ENCODE measurements around the gene YIPF1. TPM values are rescaled to one million over a fixed set of nuclear protein-coding genes. Genes with fewer than 3 reads are reported as not detected.
A peak's percentile ranks its signal among the peaks of the same experiment; 100 is the strongest.

The YIPF1 gene
- total RNA-seq (1 to 10 TPM; 4.3 to 5.5 TPM), total RNA-seq (7.6 to 27.9 (median 18.8) reads per million in 172 experiments)
- 19.6 TPM for polyA plus RNA-seq (2013, experiment 1 of 2)
- 19.7 TPM for polyA plus RNA-seq (2013, experiment 2 of 2)

DNA sequence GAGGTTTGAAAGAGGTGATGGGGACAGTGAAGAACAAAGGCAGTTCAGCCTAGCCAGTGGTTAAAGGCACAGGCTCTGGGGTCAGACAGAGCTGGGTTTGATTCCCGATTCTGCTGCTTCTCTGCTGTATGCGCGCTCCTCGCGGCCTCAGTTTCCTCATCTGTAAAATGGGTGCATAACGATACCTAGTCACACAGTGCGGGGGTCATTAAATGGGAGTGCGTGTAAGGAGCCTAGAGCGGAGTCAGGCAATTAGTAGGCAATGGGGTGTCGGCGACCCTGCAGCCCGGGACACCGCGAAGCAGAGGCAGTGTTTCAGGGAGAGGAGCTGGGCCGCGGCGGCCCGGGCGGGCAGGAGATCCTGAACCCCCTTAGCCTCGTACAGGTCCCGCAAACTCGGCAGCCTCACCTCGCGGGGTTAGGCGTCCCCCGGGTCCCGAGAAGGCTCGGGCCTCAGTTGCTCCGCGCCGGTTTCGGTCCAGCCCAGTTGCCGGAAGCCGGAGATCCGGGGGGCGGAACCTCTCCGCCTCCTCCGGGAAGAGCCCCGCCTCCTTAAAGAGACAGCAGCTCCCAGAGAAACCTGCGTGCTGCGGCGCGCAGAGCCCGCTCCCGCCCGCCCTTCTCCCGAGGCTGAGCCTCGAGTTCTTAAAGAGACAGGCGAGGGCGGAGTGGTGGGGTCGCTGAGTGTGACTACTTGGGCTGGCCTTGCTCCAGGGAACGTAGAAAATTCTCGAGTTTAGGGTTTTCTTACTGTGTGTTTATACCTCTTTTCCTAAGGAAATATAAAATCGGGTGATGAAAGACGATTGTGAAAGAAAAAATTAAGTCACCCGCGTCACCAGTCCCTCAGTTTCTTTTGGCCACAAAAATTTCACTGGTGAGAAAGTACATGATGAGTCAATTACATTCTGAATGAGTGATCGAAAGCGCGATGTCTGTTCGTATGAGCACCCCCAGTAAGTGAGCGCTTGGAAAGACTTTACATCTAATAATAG is at the start of gene YIPF1:
Gene YIPF1, minus strand, starts transcription at position 494 of the 995 bp plus-strand sequence. CDS start 860 bp downstream, outside the sequence.
- Mint-ChIP-seq H3K9me3 (no peaks in the 10 kb centered on the region), H3K27ac (peak within 1 kb of the TSS; percentile 93), H3K4me1 (ENCODE audit: low read depth) (peaks cover 44% of the 10 kb centered on the region), H3K4me3 (peak within 1 kb of the TSS; percentile 94), H3K36me3 (ENCODE audit: low read depth) (peaks cover 41% of the 10 kb centered on the region), H3K27me3 (no peaks in the 10 kb centered on the region)
- H3K9me3 ChIP-seq (ENCODE audit: control insufficient read depth in 1 of 2, insufficient read depth in 1 of 2, low read length in 2 of 2): no peaks in the 10 kb centered on the region
- intact Hi-C loops (cut with DNase I, micrococcal nuclease): loop anchor here (1.0 to 5.0 kb wide), 8 partner anchors 51 to 1328 kb away; partner anchors contain the start of genes LRRC42 (in 2 of the 2), NDC1 (in 1 of the 2), PARS2 (in 1 of the 2) and SSBP3 (in 1 of the 2)
- peak within 1 kb of the TSS; percentile 98 for H3K4me3 ChIP-seq (ENCODE audit: low read length)
- ChIA-PET CTCF (interaction anchor here (0.5 to 1.8 kb wide), 3 partner anchors 11 to 143 kb away, joined by 3 to 8 read pairs (median 5); no protein-coding TSS in a partner anchor), POLR2A (interaction anchor here (0.8 to 2.8 kb wide), 5 partner anchors 29 to 518 kb away, joined by 3 to 31 read pairs (median 5); partner anchors contain the start of genes IFT25, LRRC42, NDC1 and TCEANC2)
- TF ChIP-seq, protein P1, sequence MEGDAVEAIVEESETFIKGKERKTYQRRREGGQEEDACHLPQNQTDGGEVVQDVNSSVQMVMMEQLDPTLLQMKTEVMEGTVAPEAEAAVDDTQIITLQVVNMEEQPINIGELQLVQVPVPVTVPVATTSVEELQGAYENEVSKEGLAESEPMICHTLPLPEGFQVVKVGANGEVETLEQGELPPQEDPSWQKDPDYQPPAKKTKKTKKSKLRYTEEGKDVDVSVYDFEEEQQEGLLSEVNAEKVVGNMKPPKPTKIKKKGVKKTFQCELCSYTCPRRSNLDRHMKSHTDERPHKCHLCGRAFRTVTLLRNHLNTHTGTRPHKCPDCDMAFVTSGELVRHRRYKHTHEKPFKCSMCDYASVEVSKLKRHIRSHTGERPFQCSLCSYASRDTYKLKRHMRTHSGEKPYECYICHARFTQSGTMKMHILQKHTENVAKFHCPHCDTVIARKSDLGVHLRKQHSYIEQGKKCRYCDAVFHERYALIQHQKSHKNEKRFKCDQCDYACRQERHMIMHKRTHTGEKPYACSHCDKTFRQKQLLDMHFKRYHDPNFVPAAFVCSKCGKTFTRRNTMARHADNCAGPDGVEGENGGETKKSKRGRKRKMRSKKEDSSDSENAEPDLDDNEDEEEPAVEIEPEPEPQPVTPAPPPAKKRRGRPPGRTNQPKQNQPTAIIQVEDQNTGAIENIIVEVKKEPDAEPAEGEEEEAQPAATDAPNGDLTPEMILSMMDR (IDR thresholded peaks at IDR 0.05): no peak
- H3K4me1 ChIP-seq (ENCODE audit: insufficient read depth, low read length): peaks cover 18% of the 10 kb centered on the region
- H3K27ac ChIP-seq (ENCODE audit: low read depth in 1 of 2, low read length in 2 of 2): peak within 1 kb of the TSS; percentile 29 to 45
- peak; percentile 69 to 92 (median 84) for DNase-seq
- ATAC-seq (ENCODE audit: poor library complexity): peak; percentile 99
- no peaks in the 10 kb centered on the region for H3K36me3 ChIP-seq (ENCODE audit: insufficient read depth, low read length)
- H3K27me3 ChIP-seq (ENCODE audit: control insufficient read depth in 1 of 2, insufficient read depth in 2 of 2, low read length in 2 of 2): no peaks in the 10 kb centered on the region

DNA sequence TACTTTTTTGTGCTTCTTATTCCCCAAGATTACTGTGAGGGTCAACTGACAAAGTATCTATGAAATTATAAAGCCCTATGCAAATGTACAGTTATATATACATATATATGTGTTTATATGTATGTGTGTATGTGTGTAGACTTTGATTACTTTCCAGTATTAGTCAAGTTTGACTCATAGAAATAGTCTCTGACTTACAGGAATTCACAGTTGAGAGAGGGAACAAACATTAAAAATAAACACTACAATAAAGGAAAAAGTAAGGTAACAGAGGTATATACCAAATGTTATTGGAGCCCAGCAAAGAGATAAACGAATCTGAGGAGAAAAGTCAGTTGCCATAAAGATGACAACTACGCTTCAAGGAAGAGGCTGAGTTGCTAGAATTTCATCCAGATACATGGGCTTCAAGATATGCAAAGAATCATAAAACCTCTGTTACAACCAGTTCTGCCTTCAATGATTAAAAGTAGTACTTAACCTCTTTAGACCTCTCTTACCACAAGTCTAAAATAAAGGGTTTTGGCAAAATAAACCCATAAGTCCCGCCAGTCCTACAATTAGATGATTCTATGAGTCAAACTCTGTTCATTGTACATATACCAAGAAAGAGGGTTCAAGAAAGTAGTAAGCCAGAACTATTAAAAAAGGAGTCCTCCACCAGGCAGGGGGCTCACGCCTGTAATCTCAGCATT is 48.7 kb upstream of the YIPF1 start:
- ATAC-seq (ENCODE audit: poor library complexity) (no peak), DNase-seq (no peak)
- Histone ChIP-seq H3K27me3 (ENCODE audit: control insufficient read depth in 1 of 2, insufficient read depth in 2 of 2, low read length in 2 of 2) (no peaks in the 10 kb centered on the region), H3K27ac (ENCODE audit: low read depth in 1 of 2, low read length in 2 of 2) (no peak overlapping the region), H3K4me1 (ENCODE audit: insufficient read depth, low read length) (no peaks in the 10 kb centered on the region), H3K4me3 (ENCODE audit: low read length) (no peak overlapping the region), H3K9me3 (ENCODE audit: control insufficient read depth in 1 of 2, insufficient read depth in 1 of 2, low read length in 2 of 2) (peaks cover 4 to 7% of the 10 kb centered on the region in 2 experiments), H3K36me3 (ENCODE audit: insufficient read depth, low read length) (peaks cover 38% of the 10 kb centered on the region)
- CTCF ChIA-PET: no interaction called here
- no peak overlapping the region for H3K27ac Mint-ChIP-seq
- peaks cover 2% of the 10 kb centered on the region for H3K9me3 Mint-ChIP-seq
- no peak overlapping the region for H3K4me3 Mint-ChIP-seq
- intact Hi-C loops (cut with DNase I, micrococcal nuclease): no loop called here
- TF ChIP-seq, protein P1 (IDR thresholded peaks at IDR 0.05): no peak
- peaks cover 52% of the 10 kb centered on the region for H3K36me3 Mint-ChIP-seq (ENCODE audit: low read depth)
- POLR2A ChIA-PET: no interaction called here
- H3K27me3 Mint-ChIP-seq: no peaks in the 10 kb centered on the region
- H3K4me1 Mint-ChIP-seq (ENCODE audit: low read depth): peaks cover 32% of the 10 kb centered on the region

DNA sequence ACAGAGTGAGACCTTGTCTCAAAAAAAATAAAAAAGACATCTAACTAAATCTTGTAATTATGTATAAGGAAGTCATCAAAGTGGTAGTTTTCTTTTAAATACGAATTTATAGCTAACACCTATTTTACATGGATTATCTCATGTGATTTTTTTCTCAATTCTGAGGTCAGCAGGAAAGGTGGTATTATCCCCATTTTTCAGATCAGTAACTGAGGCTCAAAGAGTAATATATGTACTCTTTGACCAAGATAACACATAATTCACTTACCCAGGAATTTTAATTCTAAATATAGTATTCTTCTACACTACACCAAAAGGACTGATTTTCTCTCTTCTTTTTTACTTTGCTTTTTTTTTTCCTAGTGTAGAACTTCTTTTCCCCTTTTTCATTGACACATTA is 46.8 kb upstream of the YIPF1 start:
- no peak overlapping the region for H3K27ac ChIP-seq (ENCODE audit: low read depth in 1 of 2, low read length in 2 of 2)
- peaks cover 7 to 14% of the 10 kb centered on the region in 2 experiments for H3K9me3 ChIP-seq (ENCODE audit: control insufficient read depth in 1 of 2, insufficient read depth in 1 of 2, low read length in 2 of 2)
- Mint-ChIP-seq H3K36me3 (ENCODE audit: low read depth) (peaks cover 52% of the 10 kb centered on the region), H3K9me3 (peaks cover 2% of the 10 kb centered on the region), H3K27me3 (no peaks in the 10 kb centered on the region), H3K27ac (no peak overlapping the region), H3K4me1 (ENCODE audit: low read depth) (peaks cover 22% of the 10 kb centered on the region), H3K4me3 (no peak overlapping the region)
- H3K4me3 ChIP-seq (ENCODE audit: low read length): no peak overlapping the region
- no peaks in the 10 kb centered on the region for H3K4me1 ChIP-seq (ENCODE audit: insufficient read depth, low read length)
- ATAC-seq (ENCODE audit: poor library complexity) (no peak), DNase-seq (no peak)
- CTCF ChIA-PET: no interaction called here
- H3K27me3 ChIP-seq (ENCODE audit: control insufficient read depth in 1 of 2, insufficient read depth in 2 of 2, low read length in 2 of 2): no peaks in the 10 kb centered on the region
- POLR2A ChIA-PET: no interaction called here
- TF ChIP-seq, protein P1 (IDR thresholded peaks at IDR 0.05): no peak
- intact Hi-C loops (cut with DNase I, micrococcal nuclease): no loop called here
- H3K36me3 ChIP-seq (ENCODE audit: insufficient read depth, low read length): peaks cover 38% of the 10 kb centered on the region
